Peyer's patch (tissue), 4 donors: ENCODE data around the gene KPRP. TPM values are rescaled to one million over a fixed set of nuclear protein-coding genes. Genes with fewer than 3 reads are reported as not detected.

Source experiments
- DNase-seq, 3 donors: peaks; one replicate each; pipeline ENCODE4 v3.0.0-alpha.2; 2017 to 2019
- H3K27ac ChIP-seq, 4 donors: fragments of 200-600 bp; sonication (generic); one replicate each; pipeline ENCODE4 v1.5.1; 2016 to 2019
- H3K27me3 ChIP-seq, 2 donors: fragments of 200-600 bp; sonication (generic); one replicate each; pipeline ENCODE4 v1.5.1; 2019
- H3K36me3 ChIP-seq, 3 donors: fragments of 200-600 bp; sonication (generic); one replicate each; pipeline ENCODE4 v1.5.1; 2016 to 2019
- H3K4me1 ChIP-seq, 4 donors: fragments of 200-600 bp; sonication (generic); one replicate each; pipeline ENCODE4 v1.5.1; 2016 to 2019
- H3K4me3 ChIP-seq, 4 donors: fragments of 200-600 bp; sonication (generic); 1 replicate in 3 of 4; 2 replicates in 1 of 4; pipeline ENCODE4 v1.5.1; 2016 to 2019; ENCODE audit warnings: mild to moderate bottlenecking in 1 of 4
- H3K9me3 ChIP-seq, 4 donors: fragments of 200-600 bp; sonication (generic); one replicate each; pipeline ENCODE4 v1.5.1; 2016 to 2019; ENCODE audit warnings: mild to moderate bottlenecking in 1 of 4
- POLR2A ChIP-seq, 2 donors: fragments of 450-650 bp; IDR thresholded peaks; one replicate each; pipeline ENCODE4 v1.5.1; 2017; ENCODE audit warnings: antibody characterized with exemption in 2 of 2, mild to moderate bottlenecking in 2 of 2, moderate library complexity in 2 of 2
- total RNA-seq, 4 donors: library from RNA; depleted of rRNA; stranded (reverse); fragments of >200 nt; gene quantifications; one replicate each; pipeline ENCODE4 v1.1.0, GENCODE V29; 2016
- TF ChIP-seq, protein P1 (sequence below), 6 experiments: fragments of 450-650 bp in 4 of 6; fragments of 200-600 bp in 2 of 6; sonication (generic) in 1 of 6; IDR thresholded peaks; one replicate each; pipeline ENCODE4 v1.5.1; 2017 to 2019; ENCODE audit warnings: antibody characterized with exemption in 6 of 6, mild to moderate bottlenecking in 3 of 6, moderate library complexity in 1 of 6

The KPRP gene
- total RNA-seq, 4 donors from 2014 or later, result not detected

DNA sequence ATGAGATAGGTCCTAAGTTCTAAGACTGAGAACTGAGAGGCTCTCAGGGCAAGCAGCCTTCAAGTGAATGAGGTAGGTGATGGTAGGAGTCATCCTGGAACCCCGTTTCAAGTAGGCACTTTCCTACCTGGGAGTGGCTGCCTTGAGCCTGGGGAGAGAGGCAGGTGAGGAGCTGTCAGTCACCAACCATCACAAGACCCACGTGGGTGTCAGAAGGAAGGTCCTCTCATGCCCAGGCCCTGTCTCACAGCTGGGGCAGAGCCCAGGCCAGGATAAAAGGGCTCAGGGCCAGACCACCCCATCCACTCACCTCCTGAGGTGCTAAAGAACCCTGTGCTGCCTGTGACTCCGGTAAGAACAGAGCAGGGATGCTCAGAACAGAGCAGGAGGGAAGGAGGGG, 38.6 kb downstream of the KPRP start, which contains the start of gene LCE1D:
Gene LCE1D (plus strand): TSS at position 301 of the 400 bp plus-strand sequence. CDS start 1,074 bp downstream, outside the sequence.
- DNase-seq, result no peak
- Histone ChIP-seq H3K4me3 (no peak within 1 kb of the TSS), H3K27me3 (no peaks in the 10 kb centered on the region), H3K9me3 (no peaks in the 10 kb centered on the region), H3K27ac (no peak within 1 kb of the TSS), H3K36me3 (no peaks in the 10 kb centered on the region), H3K4me1 (no peaks in the 10 kb centered on the region)
- TF ChIP-seq, protein P1, sequence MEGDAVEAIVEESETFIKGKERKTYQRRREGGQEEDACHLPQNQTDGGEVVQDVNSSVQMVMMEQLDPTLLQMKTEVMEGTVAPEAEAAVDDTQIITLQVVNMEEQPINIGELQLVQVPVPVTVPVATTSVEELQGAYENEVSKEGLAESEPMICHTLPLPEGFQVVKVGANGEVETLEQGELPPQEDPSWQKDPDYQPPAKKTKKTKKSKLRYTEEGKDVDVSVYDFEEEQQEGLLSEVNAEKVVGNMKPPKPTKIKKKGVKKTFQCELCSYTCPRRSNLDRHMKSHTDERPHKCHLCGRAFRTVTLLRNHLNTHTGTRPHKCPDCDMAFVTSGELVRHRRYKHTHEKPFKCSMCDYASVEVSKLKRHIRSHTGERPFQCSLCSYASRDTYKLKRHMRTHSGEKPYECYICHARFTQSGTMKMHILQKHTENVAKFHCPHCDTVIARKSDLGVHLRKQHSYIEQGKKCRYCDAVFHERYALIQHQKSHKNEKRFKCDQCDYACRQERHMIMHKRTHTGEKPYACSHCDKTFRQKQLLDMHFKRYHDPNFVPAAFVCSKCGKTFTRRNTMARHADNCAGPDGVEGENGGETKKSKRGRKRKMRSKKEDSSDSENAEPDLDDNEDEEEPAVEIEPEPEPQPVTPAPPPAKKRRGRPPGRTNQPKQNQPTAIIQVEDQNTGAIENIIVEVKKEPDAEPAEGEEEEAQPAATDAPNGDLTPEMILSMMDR (IDR thresholded peaks at IDR 0.05), result no peak

DNA sequence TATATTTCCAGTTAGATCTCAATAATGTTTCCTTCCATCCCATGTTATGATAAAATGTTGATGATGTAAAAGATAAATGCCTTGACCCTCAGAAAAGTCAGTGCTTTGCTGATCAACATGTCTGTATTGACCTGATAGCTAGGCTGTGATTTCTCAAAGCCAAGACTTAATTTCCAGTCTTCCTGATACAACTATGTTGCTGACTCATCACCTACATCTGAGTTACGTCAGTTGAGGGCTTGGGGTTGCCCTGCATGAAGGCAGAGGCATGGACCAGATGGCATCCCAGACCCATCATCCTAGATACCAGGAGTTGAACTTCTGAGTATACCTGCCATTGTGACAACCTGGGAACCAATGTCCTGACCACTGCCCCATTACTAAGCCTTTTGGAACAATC, 43.5 kb downstream of the KPRP start:
- Histone ChIP-seq H3K4me3 (no peak overlapping the region), H3K9me3 (no peaks in the 10 kb centered on the region), H3K27me3 (no peaks in the 10 kb centered on the region), H3K4me1 (no peaks in the 10 kb centered on the region), H3K27ac (no peak overlapping the region), H3K36me3 (no peaks in the 10 kb centered on the region)
- TF ChIP-seq, protein P1 (IDR thresholded peaks at IDR 0.05), result no peak
- no peak for TF ChIP-seq POLR2A (IDR thresholded peaks at IDR 0.05)
- DNase-seq, result no peak

DNA sequence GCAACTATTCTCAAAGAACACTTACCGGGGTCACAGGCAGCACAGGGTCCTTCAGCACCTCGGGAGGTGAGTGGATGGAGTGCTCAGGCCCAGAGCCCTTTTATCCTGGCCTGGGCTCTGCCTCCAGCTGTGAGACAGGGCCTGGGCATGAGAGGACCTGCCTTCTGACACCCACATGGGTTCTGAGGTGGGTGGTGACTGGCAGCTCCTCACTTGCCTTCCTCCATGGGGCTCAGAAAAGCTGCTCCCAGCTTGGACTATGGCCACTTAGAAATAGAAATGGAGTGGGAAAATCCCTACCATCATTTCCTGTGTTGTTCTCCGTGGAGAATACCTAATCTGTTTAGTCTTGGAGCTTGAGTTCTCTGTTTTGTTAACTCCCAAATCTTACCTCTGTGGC, 48.8 kb downstream of the KPRP start, which contains the start of gene LCE1C:
Gene LCE1C (minus strand): TSS at position 76 of the 400 bp plus-strand sequence. CDS start 1,173 bp downstream, outside the sequence.
- Histone ChIP-seq H3K27me3 (no peaks in the 10 kb centered on the region), H3K4me1 (no peaks in the 10 kb centered on the region), H3K4me3 (no peak within 1 kb of the TSS), H3K9me3 (no peaks in the 10 kb centered on the region), H3K27ac (no peak within 1 kb of the TSS), H3K36me3 (no peaks in the 10 kb centered on the region)
- no peak for DNase-seq
- no peak for TF ChIP-seq POLR2A (IDR thresholded peaks at IDR 0.05)
- TF ChIP-seq, protein P1 (IDR thresholded peaks at IDR 0.05), result no peak

GRCh38 chr1:152811050-152811449, 53.2 kb downstream of the KPRP start:
- TF ChIP-seq, protein P1 (IDR thresholded peaks at IDR 0.05), result no peak
- no peak for TF ChIP-seq POLR2A (IDR thresholded peaks at IDR 0.05)
- DNase-seq, result no peak
- Histone ChIP-seq H3K36me3 (no peaks in the 10 kb centered on the region), H3K27ac (no peak overlapping the region), H3K4me3 (no peak overlapping the region), H3K9me3 (no peaks in the 10 kb centered on the region), H3K4me1 (no peaks in the 10 kb centered on the region), H3K27me3 (no peaks in the 10 kb centered on the region)

Other genes starting within 250 kb of the KPRP start
- gene LCE5A, start 247.2 kb upstream of the KPRP start, total RNA-seq, result not detected
- not detected for gene CRCT1, start 243.5 kb upstream of the KPRP start, total RNA-seq
- not detected for gene LCE3E, start 191.2 kb upstream of the KPRP start, total RNA-seq
- not detected for gene LCE3D, start 177.5 kb upstream of the KPRP start, total RNA-seq
- gene LCE3C, start 157.8 kb upstream of the KPRP start, total RNA-seq, result not detected
- not detected for gene LCE3B, start 144.2 kb upstream of the KPRP start, total RNA-seq
- gene LCE3A, start 134.9 kb upstream of the KPRP start, total RNA-seq, result not detected
- not detected for gene LCE2D, start 94.6 kb upstream of the KPRP start, total RNA-seq
- not detected for gene LCE2C, start 82.7 kb upstream of the KPRP start, total RNA-seq
- not detected for gene LCE2B, start 71.9 kb upstream of the KPRP start, total RNA-seq
- not detected for gene LCE2A, start 59.7 kb upstream of the KPRP start, total RNA-seq
- not detected for gene LCE4A, start 49.9 kb upstream of the KPRP start, total RNA-seq
- not detected for gene LCE1F, start 17.1 kb downstream of the KPRP start, total RNA-seq
- not detected for gene LCE1E, start 28.2 kb downstream of the KPRP start, total RNA-seq
- not detected for gene LCE1D, start 38.7 kb downstream of the KPRP start, total RNA-seq
- not detected for gene LCE1C, start 48.6 kb downstream of the KPRP start, total RNA-seq
- gene LCE1B, start 53.9 kb downstream of the KPRP start, total RNA-seq, result not detected
- gene LCE1A, start 69.4 kb downstream of the KPRP start, total RNA-seq, result not detected
- not detected for gene LCE6A, start 84.8 kb downstream of the KPRP start, total RNA-seq
- not detected for gene LCE7A, start 102.0 kb downstream of the KPRP start, total RNA-seq
- not detected for gene SMCP, start 120.3 kb downstream of the KPRP start, total RNA-seq
- gene IVL, start 150.5 kb downstream of the KPRP start, total RNA-seq, result not detected
- gene SPRR5, start 189.2 kb downstream of the KPRP start, total RNA-seq, result not detected
- gene SPRR4, start 212.6 kb downstream of the KPRP start, total RNA-seq, result not detected
- gene SPRR1A, start 226.1 kb downstream of the KPRP start, total RNA-seq, result not detected
- 1 to 10 TPM in 1 of 4 donors, not detected in 3; 4.4 TPM for gene SPRR3, start 243.7 kb downstream of the KPRP start, total RNA-seq